DOHH2 (cell line): ENCODE measurements around the gene DNMT1.

Experiments
- CTCF ChIP-seq: fragments of 200-600 bp; sonication (generic); IDR thresholded peaks from one replicate; pipeline ENCODE4 v1.5.1; 2014; ENCODE audit warnings: antibody characterized with exemption, mild to moderate bottlenecking, low read depth, low read length; ENCODE audit not compliant: poor library complexity, severe bottlenecking
- EZH2phosphoT487 ChIP-seq: fragments of 200-600 bp; sonication (generic); IDR thresholded peaks from 2 replicates; pipeline ENCODE4 v1.6.1; 2017; ENCODE audit warnings: borderline replicate concordance, mild to moderate bottlenecking, antibody characterized with exemption, low read length, moderate library complexity, mixed read lengths

DNA sequence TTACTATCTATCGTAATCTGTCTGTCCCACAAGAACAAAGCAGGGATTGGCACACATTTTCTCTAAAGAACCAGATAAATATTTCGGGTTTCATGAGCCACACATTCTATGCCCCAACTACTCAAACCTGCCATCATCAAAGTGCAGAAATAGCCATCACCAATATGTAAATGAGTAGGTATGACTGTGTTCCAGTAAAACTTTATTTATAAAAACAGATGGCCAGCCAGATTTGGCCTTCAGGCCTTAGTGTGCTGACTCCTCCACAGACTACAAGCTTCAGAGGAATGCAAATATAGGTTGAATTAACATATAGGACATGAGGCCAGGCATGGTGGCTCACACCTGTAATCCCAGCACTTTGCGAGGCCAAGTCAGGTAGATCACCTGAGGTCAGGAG lies 8.9 kb upstream of the DNMT1 start:
- TF ChIP-seq CTCF, result no peak
- no peak for TF ChIP-seq EZH2phosphoT487
